DOHH2 (cell line): ENCODE measurements around the gene SPOCD1.

ENCODE experiments used
- H3F3A ChIP-seq: fragments of 200-600 bp; sonication (generic), shearing (Covaris generic); 2 replicates; pipeline ENCODE4 v1.6.0; 2016; ENCODE audit warnings: antibody characterized with exemption, mild to moderate bottlenecking; ENCODE audit not compliant: control insufficient read depth, insufficient read depth
- H3K27ac ChIP-seq: fragments of 200-600 bp; sonication (generic); 2 replicates; pipeline ENCODE4 v1.5.1; 2014; ENCODE audit warnings: low read depth, mild to moderate bottlenecking, low read length, moderate library complexity
- H3K27me3 ChIP-seq: fragments of 200-600 bp; sonication (generic); 2 replicates; pipeline ENCODE4 v1.6.1; 2014; ENCODE audit warnings: mild to moderate bottlenecking, low read length, mixed read lengths; ENCODE audit not compliant: control insufficient read depth
- H3K36me3 ChIP-seq: fragments of 200-600 bp; sonication (generic); 2 replicates; pipeline ENCODE4 v1.6.1; 2014; ENCODE audit warnings: mild to moderate bottlenecking, low read length, moderate library complexity, mixed read lengths; ENCODE audit not compliant: control insufficient read depth
- H3K4me1 ChIP-seq: fragments of 200-600 bp; sonication (generic); 2 replicates; pipeline ENCODE4 v1.6.1; 2014; ENCODE audit warnings: mild to moderate bottlenecking, low read length, mixed read lengths; ENCODE audit not compliant: control insufficient read depth
- H3K4me2 ChIP-seq: fragments of 200-600 bp; sonication (generic); 2 replicates; pipeline ENCODE4 v1.6.0; 2014; ENCODE audit warnings: mild to moderate bottlenecking, low read length, moderate library complexity
- H3K4me3 ChIP-seq: fragments of 200-600 bp; sonication (generic); 2 replicates; pipeline ENCODE4 v1.5.1; 2014; ENCODE audit warnings: mild to moderate bottlenecking, low read length, mixed read lengths
- H3K79me2 ChIP-seq: fragments of 200-600 bp; sonication (generic); 2 replicates; pipeline ENCODE4 v1.6.1; 2014; ENCODE audit warnings: mild to moderate bottlenecking, low read length, mixed read lengths; ENCODE audit not compliant: control insufficient read depth
- H3K9me2 ChIP-seq: fragments of 200-600 bp; sonication (generic); replicated peaks from 2 replicates; pipeline ENCODE4 v1.6.1; 2014; ENCODE audit warnings: mild to moderate bottlenecking, low read length, mixed read lengths; ENCODE audit not compliant: control insufficient read depth
- H3K9me3 ChIP-seq: fragments of 200-600 bp; sonication (generic); 2 replicates; pipeline ENCODE4 v1.6.1; 2014; ENCODE audit warnings: antibody characterized with exemption, low read length, mixed read lengths; ENCODE audit not compliant: control insufficient read depth, insufficient read depth
- H4K20me1 ChIP-seq: fragments of 200-600 bp; sonication (generic); 2 replicates; pipeline ENCODE4 v1.6.0; 2014; ENCODE audit warnings: low read depth, mild to moderate bottlenecking, antibody characterized with exemption, low read length, moderate library complexity; ENCODE audit not compliant: control insufficient read depth, insufficient read depth
- EZH2phosphoT487 ChIP-seq: fragments of 200-600 bp; sonication (generic); IDR thresholded peaks from 2 replicates; pipeline ENCODE4 v1.6.1; 2017; ENCODE audit warnings: borderline replicate concordance, mild to moderate bottlenecking, antibody characterized with exemption, low read length, moderate library complexity, mixed read lengths
- TF ChIP-seq, protein P1 (sequence below): fragments of 200-600 bp; sonication (generic); IDR thresholded peaks from one replicate; pipeline ENCODE4 v1.5.1; 2014; ENCODE audit warnings: antibody characterized with exemption, mild to moderate bottlenecking, low read depth, low read length; ENCODE audit not compliant: poor library complexity, severe bottlenecking

The SPOCD1 gene

DNA sequence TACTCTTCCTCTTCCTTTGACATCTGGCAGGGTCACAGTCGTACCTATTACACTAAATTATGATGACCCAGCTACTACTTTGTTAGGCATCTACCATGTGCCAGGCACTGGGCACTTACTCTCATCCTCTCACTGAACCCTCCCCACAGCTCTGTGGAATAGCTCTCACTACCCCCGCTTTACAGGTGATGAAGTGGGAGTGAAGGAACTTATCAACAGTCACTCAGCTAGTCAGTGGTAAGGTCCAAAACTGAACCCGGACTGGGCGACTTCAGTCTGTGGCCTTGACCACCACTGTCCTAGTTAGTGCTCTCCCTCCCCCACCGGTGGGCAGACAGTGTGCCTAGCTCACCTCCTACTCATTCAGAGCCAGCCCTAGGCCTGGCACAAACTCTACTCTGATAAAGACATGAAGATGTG, 64.0 kb downstream of the SPOCD1 start:
- Histone ChIP-seq H3K9me2 (no peaks in the 10 kb centered on the region), H3K79me2 (no peaks in the 10 kb centered on the region), H3K9me3 (no peaks in the 10 kb centered on the region), H3F3A (peaks cover 5% of the 10 kb centered on the region), H3K27ac (no peak overlapping the region), H4K20me1 (peaks cover 13% of the 10 kb centered on the region; the same call in 1 of the 2 replicates), H3K27me3 (peaks cover 57% of the 10 kb centered on the region), H3K4me1 (peaks cover 15% of the 10 kb centered on the region), H3K36me3 (no peaks in the 10 kb centered on the region), H3K4me3 (no peak overlapping the region), H3K4me2 (no peak overlapping the region)
- no peak for TF ChIP-seq EZH2phosphoT487
- TF ChIP-seq, protein P1, sequence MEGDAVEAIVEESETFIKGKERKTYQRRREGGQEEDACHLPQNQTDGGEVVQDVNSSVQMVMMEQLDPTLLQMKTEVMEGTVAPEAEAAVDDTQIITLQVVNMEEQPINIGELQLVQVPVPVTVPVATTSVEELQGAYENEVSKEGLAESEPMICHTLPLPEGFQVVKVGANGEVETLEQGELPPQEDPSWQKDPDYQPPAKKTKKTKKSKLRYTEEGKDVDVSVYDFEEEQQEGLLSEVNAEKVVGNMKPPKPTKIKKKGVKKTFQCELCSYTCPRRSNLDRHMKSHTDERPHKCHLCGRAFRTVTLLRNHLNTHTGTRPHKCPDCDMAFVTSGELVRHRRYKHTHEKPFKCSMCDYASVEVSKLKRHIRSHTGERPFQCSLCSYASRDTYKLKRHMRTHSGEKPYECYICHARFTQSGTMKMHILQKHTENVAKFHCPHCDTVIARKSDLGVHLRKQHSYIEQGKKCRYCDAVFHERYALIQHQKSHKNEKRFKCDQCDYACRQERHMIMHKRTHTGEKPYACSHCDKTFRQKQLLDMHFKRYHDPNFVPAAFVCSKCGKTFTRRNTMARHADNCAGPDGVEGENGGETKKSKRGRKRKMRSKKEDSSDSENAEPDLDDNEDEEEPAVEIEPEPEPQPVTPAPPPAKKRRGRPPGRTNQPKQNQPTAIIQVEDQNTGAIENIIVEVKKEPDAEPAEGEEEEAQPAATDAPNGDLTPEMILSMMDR = no peak

DNA sequence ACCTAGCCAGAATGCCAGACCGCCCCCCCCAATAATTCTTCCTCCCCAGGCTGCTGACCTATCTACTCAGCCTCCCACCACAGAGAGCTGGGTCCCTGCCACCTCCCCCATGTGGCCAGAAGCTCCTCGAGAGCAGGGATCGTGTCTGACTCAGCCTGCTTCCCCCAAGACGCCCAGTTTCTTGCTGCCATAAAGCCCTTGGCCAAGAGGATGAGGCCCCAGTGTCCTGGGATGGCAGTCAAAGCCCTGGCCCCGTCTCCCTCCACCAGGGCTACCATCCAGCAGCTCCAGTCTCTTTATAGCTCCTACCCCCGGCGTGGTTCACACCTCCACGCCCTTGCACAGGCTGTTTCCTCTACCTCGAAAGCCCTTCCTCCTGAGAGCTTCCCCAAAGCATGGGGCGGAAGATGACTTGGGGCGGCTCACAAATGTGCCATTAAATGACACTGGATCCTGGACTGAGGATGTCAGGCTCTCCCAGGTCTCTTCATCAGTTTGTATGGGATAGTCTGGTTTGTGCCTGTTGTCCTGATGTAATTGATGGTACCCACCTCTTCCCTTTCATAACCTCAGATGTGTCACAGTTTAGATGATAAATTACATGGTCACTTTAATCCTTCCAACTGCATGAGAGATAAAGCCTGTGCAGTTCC, 64.8 kb downstream of the SPOCD1 start:
- Histone ChIP-seq H3K9me3 (no peaks in the 10 kb centered on the region), H4K20me1 (peaks cover 15% of the 10 kb centered on the region; the same call in 1 of the 2 replicates), H3K4me1 (peaks cover 16% of the 10 kb centered on the region), H3K36me3 (no peaks in the 10 kb centered on the region), H3K79me2 (no peaks in the 10 kb centered on the region), H3K27me3 (peaks cover 57% of the 10 kb centered on the region), H3K27ac (no peak overlapping the region), H3F3A (peaks cover 5% of the 10 kb centered on the region), H3K9me2 (no peaks in the 10 kb centered on the region), H3K4me3 (no peak overlapping the region), H3K4me2 (no peak overlapping the region)
- TF ChIP-seq EZH2phosphoT487 = no peak
- TF ChIP-seq, protein P1 = no peak

DNA sequence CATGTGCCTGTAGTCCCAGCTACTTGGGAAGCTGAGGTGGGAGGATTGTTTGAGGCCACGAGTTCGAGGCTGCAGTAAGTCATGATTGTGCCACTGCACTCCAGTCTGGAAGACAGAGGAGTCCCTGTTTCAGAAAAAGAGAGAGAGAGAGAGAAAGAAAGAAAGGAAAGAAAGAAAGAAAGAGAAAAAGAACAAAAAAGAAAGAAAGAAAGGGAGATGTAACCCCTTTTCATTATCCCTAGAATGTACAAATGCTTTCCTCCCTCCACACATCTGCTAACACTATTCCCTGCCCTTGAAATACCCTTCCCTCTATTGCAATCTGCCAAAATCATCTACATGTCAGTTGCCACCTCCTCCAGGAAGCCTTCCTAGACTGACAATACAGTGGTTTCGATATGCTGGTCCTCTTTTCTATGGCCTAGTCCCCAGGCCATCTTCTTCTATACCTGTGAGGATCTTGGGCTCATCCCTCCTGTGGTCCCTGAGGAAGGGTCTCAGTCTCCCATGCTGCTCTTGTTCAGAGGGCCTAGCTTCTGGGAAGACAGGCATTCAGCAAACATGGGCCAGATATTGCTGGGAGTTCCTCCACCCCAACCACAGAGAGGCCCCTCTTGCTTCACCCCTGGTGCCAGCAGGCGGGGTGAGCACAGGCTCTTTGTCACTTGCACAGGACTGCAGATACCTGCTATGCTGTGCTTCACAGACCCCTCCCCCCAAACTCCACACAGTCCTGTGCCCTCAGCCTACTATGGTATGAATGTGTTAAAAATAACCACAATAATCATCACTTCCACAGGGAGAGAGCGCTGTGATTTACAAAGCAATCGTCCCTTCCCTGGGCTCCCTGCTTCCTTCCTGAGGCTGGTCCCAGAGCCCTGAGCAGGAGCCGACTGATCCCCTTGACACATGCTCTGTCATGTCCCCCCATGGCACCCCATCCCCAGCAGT, 65.8 kb downstream of the SPOCD1 start:
- TF ChIP-seq, protein P1 = no peak
- TF ChIP-seq EZH2phosphoT487 = no peak
- H3K79me2 ChIP-seq = no peaks in the 10 kb centered on the region
- peaks cover 16% of the 10 kb centered on the region; the same call in 1 of the 2 replicates for H4K20me1 ChIP-seq
- peaks cover 5% of the 10 kb centered on the region for H3F3A ChIP-seq
- H3K27me3 ChIP-seq = peaks cover 57% of the 10 kb centered on the region
- H3K9me3 ChIP-seq = no peaks in the 10 kb centered on the region
- H3K36me3 ChIP-seq = no peaks in the 10 kb centered on the region
- H3K4me1 ChIP-seq = peaks cover 25% of the 10 kb centered on the region
- H3K9me2 ChIP-seq = no peaks in the 10 kb centered on the region
- no peak overlapping the region for H3K27ac ChIP-seq
- no peak overlapping the region for H3K4me3 ChIP-seq
- no peak overlapping the region for H3K4me2 ChIP-seq
